Neural cell (in vitro differentiated cells): ENCODE measurements around the gene NANP. TPM values are rescaled to one million over a fixed set of nuclear protein-coding genes. Genes with fewer than 3 reads are reported as not detected.

Experiments
- H2AFZ ChIP-seq: fragments of 200-600, 300-800 bp; sonication (generic), shearing (Covaris generic); 2 replicates; pipeline ENCODE4 v1.6.0; 2014; ENCODE audit warnings: low read depth, mild to moderate bottlenecking, antibody characterized with exemption, low read length, moderate library complexity
- H3F3A ChIP-seq: fragments of 200-600 bp; shearing (Covaris generic); 2 replicates; pipeline ENCODE4 v1.6.1; 2016; ENCODE audit warnings: mild to moderate bottlenecking, moderate library complexity, mixed read lengths, antibody characterized with exemption, low read length; ENCODE audit not compliant: insufficient read depth, poor library complexity, severe bottlenecking
- H3K27ac ChIP-seq: fragments of 200-600, 300-800 bp; sonication (generic), shearing (Covaris generic); 2 replicates; pipeline ENCODE4 v1.5.1; 2014; ENCODE audit warnings: mild to moderate bottlenecking, low read length, moderate library complexity
- H3K27me3 ChIP-seq: fragments of 300-800, 200-600 bp; sonication (generic), shearing (Covaris generic); 2 replicates; pipeline ENCODE4 v1.6.0; 2014; ENCODE audit warnings: mild to moderate bottlenecking, low read depth, low read length, moderate library complexity; ENCODE audit not compliant: insufficient read depth
- H3K36me3 ChIP-seq: fragments of 300-800, 200-600 bp; sonication (generic), shearing (Covaris generic); 2 replicates; pipeline ENCODE4 v1.5.1; 2014; ENCODE audit warnings: mild to moderate bottlenecking, antibody characterized with exemption, low read length, moderate library complexity; ENCODE audit not compliant: insufficient read depth
- H3K4me2 ChIP-seq: fragments of 300-800, 200-600 bp; sonication (generic), shearing (Covaris generic); 2 replicates; pipeline ENCODE4 v1.6.0; 2014; ENCODE audit warnings: mild to moderate bottlenecking, low read length
- H3K4me3 ChIP-seq: fragments of 300-800, 200-600 bp; sonication (generic), shearing (Covaris generic); 2 replicates; pipeline ENCODE4 v1.5.1; 2014; ENCODE audit warnings: mild to moderate bottlenecking, low read length, moderate library complexity
- H3K79me2 ChIP-seq: fragments of 200-600 bp; shearing (Covaris generic); replicated peaks from 2 replicates; pipeline ENCODE4 v1.6.0; 2014; ENCODE audit warnings: mild to moderate bottlenecking, low read length, moderate library complexity; ENCODE audit not compliant: insufficient read depth
- H3K9ac ChIP-seq: fragments of 300-800, 200-600 bp; sonication (generic), shearing (Covaris generic); 2 replicates; pipeline ENCODE4 v1.6.1; 2016; ENCODE audit warnings: mild to moderate bottlenecking, low read length, mixed read lengths
- H3K9me2 ChIP-seq: fragments of 200-600 bp; shearing (Covaris generic); 2 replicates; pipeline ENCODE4 v1.6.1; 2016; ENCODE audit warnings: mild to moderate bottlenecking, low read length, mixed read lengths; ENCODE audit not compliant: insufficient read depth
- H3K9me3 ChIP-seq: fragments of 200-600, 300-800 bp; sonication (generic), shearing (Covaris generic); 2 replicates; pipeline ENCODE4 v1.6.1; 2016; ENCODE audit warnings: mild to moderate bottlenecking, mixed run types, low read length, moderate library complexity, mixed read lengths
- H4K20me1 ChIP-seq: fragments of 200-600 bp; shearing (Covaris generic); 2 replicates; pipeline ENCODE4 v1.6.1; 2016; ENCODE audit warnings: mild to moderate bottlenecking, mixed run types; ENCODE audit not compliant: insufficient read depth
- EP300 ChIP-seq: fragments of 450-650 bp; conservative IDR thresholded peaks from 2 replicates; pipeline ENCODE4 v1.6.1; 2014; ENCODE audit warnings: antibody characterized with exemption, mild to moderate bottlenecking, moderate library complexity; ENCODE audit not compliant: poor library complexity, severe bottlenecking
- EZH2 ChIP-seq: fragments of 200-600, 300-800 bp; shearing (Covaris generic), sonication (generic); IDR thresholded peaks from 2 replicates; pipeline ENCODE4 v1.6.1; 2014; ENCODE audit warnings: antibody characterized with exemption, low read length, borderline replicate concordance, mild to moderate bottlenecking; ENCODE audit not compliant: insufficient read depth, poor library complexity, severe bottlenecking
- MXI1 ChIP-seq: fragments of 450-650 bp; conservative IDR thresholded peaks from 2 replicates; pipeline ENCODE4 v1.6.1; 2014; ENCODE audit warnings: antibody characterized with exemption, mild to moderate bottlenecking; ENCODE audit not compliant: poor library complexity, severe bottlenecking
- POLR2AphosphoS5 ChIP-seq: IDR thresholded peaks from 2 replicates; pipeline ENCODE4 v1.6.1; 2012
- RAD21 ChIP-seq: fragments of 450-650 bp; conservative IDR thresholded peaks from 2 replicates; pipeline ENCODE4 v1.6.1; 2014; ENCODE audit warnings: antibody characterized with exemption, mild to moderate bottlenecking, moderate library complexity
- SMC3 ChIP-seq: fragments of 450-650 bp; conservative IDR thresholded peaks from 2 replicates; pipeline ENCODE4 v1.6.1; 2014; ENCODE audit warnings: antibody characterized with exemption, mild to moderate bottlenecking, moderate library complexity; ENCODE audit not compliant: poor library complexity
- TAF1 ChIP-seq: IDR thresholded peaks from 2 replicates; pipeline ENCODE4 v1.6.1; 2012; ENCODE audit warnings: low read depth
- polyA plus RNA-seq: library from polyadenylated mRNA; depleted of rRNA; stranded (reverse); fragments of >200 nt; gene quantifications from 2 replicates; pipeline ENCODE4 v1.2.3, GENCODE V29; 2014
- TF ChIP-seq, protein P1 (sequence below): IDR thresholded peaks from 2 replicates; pipeline ENCODE4 v1.6.1; 2012; ENCODE audit warnings: borderline replicate concordance
- TF ChIP-seq, protein P2 (sequence below): fragments of 450-650 bp; IDR thresholded peaks from 2 replicates; pipeline ENCODE4 v1.5.1; 2014; ENCODE audit warnings: antibody characterized with exemption, mild to moderate bottlenecking, moderate library complexity; ENCODE audit not compliant: poor library complexity, severe bottlenecking

Gene NANP
- polyA plus RNA-seq, 1 donor from 2014 or later, result 4.1 TPM

DNA sequence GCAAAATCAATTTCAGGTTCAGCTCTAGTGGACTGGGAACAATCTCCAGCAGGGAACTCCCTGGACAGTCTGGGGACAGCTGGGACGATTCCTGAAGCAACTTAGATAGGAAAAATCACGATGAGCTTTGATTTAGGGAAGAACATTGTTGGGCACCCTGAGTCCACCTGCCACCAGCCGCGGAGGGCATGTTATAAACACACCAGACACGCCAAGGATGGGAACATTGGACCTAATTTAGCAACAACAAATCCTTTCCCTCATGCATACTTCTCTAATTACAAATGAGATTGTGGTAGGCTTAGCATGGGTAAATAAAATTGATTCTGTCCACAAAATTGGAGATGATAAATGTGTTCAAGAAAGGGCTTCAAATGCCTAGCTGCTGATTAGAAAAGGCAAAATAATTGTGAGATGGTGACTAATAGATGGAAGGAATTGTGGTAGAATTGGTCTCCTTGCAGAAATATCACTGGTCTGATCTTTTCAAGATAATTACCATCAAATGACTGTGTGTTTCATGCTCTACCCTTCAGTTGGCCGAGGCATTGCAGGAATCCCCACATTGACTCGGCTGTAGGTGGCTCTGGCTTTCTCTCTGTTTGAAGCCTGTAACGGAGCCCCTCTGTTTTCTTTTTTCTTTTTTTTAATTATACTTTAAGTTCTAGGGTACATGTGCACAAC is 6.1 kb upstream of the NANP start:
- no peaks in the 10 kb centered on the region for H3K9me2 ChIP-seq
- no peaks in the 10 kb centered on the region for H3K36me3 ChIP-seq
- no peak for TF ChIP-seq TAF1
- TF ChIP-seq SMC3, result no peak
- TF ChIP-seq EP300, result no peak
- H4K20me1 ChIP-seq, result no peaks in the 10 kb centered on the region
- no peaks in the 10 kb centered on the region for H3K27me3 ChIP-seq
- H3K9me3 ChIP-seq, result no peaks in the 10 kb centered on the region
- no peak overlapping the region for H3K4me3 ChIP-seq
- H3K9ac ChIP-seq, result no peak overlapping the region
- H3K79me2 ChIP-seq, result no peaks in the 10 kb centered on the region
- H3K27ac ChIP-seq, result no peak overlapping the region
- no peaks in the 10 kb centered on the region for H3F3A ChIP-seq
- H3K4me2 ChIP-seq, result no peak overlapping the region
- H2AFZ ChIP-seq, result no peak overlapping the region

DNA sequence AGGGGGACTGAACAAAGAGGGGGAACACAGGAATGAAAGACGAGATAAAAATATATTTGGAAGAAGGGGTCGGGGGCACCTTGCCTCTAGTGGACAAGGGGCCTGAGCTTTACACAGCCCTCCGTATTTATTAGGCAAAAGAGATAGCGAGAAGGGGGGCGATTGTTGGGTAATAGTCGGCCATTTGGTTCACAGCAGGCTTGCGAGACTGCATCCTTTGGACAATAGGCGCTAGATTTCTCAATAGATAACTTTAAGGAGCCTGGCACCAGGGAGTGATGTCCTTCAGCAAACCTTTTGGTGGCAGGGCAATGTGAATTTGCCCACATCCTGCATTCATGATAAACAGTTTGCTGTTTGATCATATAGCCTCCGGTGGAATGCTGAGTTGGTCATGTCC is 3.0 kb upstream of the NANP start:
- Histone ChIP-seq H3F3A (no peaks in the 10 kb centered on the region), H3K9ac (no peak overlapping the region), H4K20me1 (no peaks in the 10 kb centered on the region), H2AFZ (no peak overlapping the region), H3K27me3 (no peaks in the 10 kb centered on the region), H3K4me3 (no peak overlapping the region), H3K36me3 (no peaks in the 10 kb centered on the region), H3K9me2 (no peaks in the 10 kb centered on the region), H3K79me2 (no peaks in the 10 kb centered on the region), H3K27ac (no peak overlapping the region), H3K4me2 (no peak overlapping the region), H3K9me3 (no peaks in the 10 kb centered on the region)
- TF ChIP-seq, protein P1, sequence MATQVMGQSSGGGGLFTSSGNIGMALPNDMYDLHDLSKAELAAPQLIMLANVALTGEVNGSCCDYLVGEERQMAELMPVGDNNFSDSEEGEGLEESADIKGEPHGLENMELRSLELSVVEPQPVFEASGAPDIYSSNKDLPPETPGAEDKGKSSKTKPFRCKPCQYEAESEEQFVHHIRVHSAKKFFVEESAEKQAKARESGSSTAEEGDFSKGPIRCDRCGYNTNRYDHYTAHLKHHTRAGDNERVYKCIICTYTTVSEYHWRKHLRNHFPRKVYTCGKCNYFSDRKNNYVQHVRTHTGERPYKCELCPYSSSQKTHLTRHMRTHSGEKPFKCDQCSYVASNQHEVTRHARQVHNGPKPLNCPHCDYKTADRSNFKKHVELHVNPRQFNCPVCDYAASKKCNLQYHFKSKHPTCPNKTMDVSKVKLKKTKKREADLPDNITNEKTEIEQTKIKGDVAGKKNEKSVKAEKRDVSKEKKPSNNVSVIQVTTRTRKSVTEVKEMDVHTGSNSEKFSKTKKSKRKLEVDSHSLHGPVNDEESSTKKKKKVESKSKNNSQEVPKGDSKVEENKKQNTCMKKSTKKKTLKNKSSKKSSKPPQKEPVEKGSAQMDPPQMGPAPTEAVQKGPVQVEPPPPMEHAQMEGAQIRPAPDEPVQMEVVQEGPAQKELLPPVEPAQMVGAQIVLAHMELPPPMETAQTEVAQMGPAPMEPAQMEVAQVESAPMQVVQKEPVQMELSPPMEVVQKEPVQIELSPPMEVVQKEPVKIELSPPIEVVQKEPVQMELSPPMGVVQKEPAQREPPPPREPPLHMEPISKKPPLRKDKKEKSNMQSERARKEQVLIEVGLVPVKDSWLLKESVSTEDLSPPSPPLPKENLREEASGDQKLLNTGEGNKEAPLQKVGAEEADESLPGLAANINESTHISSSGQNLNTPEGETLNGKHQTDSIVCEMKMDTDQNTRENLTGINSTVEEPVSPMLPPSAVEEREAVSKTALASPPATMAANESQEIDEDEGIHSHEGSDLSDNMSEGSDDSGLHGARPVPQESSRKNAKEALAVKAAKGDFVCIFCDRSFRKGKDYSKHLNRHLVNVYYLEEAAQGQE, result no peak
- TF ChIP-seq TAF1 (no peak), SMC3 (no peak), RAD21 (no peak), EP300 (no peak), EZH2 (no peak), MXI1 (no peak), POLR2AphosphoS5 (no peak)
- TF ChIP-seq, protein P2, sequence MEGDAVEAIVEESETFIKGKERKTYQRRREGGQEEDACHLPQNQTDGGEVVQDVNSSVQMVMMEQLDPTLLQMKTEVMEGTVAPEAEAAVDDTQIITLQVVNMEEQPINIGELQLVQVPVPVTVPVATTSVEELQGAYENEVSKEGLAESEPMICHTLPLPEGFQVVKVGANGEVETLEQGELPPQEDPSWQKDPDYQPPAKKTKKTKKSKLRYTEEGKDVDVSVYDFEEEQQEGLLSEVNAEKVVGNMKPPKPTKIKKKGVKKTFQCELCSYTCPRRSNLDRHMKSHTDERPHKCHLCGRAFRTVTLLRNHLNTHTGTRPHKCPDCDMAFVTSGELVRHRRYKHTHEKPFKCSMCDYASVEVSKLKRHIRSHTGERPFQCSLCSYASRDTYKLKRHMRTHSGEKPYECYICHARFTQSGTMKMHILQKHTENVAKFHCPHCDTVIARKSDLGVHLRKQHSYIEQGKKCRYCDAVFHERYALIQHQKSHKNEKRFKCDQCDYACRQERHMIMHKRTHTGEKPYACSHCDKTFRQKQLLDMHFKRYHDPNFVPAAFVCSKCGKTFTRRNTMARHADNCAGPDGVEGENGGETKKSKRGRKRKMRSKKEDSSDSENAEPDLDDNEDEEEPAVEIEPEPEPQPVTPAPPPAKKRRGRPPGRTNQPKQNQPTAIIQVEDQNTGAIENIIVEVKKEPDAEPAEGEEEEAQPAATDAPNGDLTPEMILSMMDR, result no peak
